Glutamatergic neuron (in vitro differentiated cells): ENCODE data around the gene CENPI. TPM values are rescaled to one million over a fixed set of nuclear protein-coding genes. Genes with fewer than 3 reads are reported as not detected.
"Not testable (repeated sequence)": the region's sequence is repeated elsewhere in the genome, so short reads cannot be mapped to it uniquely, and the experiment has no call there.

Source experiments
- DNase-seq: peaks from one replicate; pipeline ENCODE4 v3.0.0; 2022
- H3K27ac Mint-ChIP-seq: one replicate; pipeline ENCODE4 v1.8.0; 2020; ENCODE audit warnings: mild to moderate bottlenecking, mixed read lengths, inconsistent platforms; ENCODE audit not compliant: unreplicated experiment
- H3K27me3 Mint-ChIP-seq: one replicate; pipeline ENCODE4 v1.8.0; 2020; ENCODE audit warnings: mild to moderate bottlenecking, moderate library complexity, mixed read lengths, inconsistent platforms; ENCODE audit not compliant: unreplicated experiment
- H3K36me3 Mint-ChIP-seq: one replicate; pipeline ENCODE4 v1.8.0; 2020; ENCODE audit warnings: mild to moderate bottlenecking, mixed read lengths, inconsistent platforms; ENCODE audit not compliant: unreplicated experiment
- H3K4me1 Mint-ChIP-seq: one replicate; pipeline ENCODE4 v1.8.0; 2020; ENCODE audit warnings: mild to moderate bottlenecking, low read depth, mixed read lengths, inconsistent platforms; ENCODE audit not compliant: unreplicated experiment
- H3K4me3 Mint-ChIP-seq: one replicate; pipeline ENCODE4 v1.8.0; 2020; ENCODE audit warnings: mild to moderate bottlenecking, mixed read lengths, inconsistent platforms; ENCODE audit not compliant: unreplicated experiment
- H3K9me3 Mint-ChIP-seq: one replicate; pipeline ENCODE4 v1.8.0; 2020; ENCODE audit warnings: mild to moderate bottlenecking, moderate library complexity, mixed read lengths, inconsistent platforms; ENCODE audit not compliant: unreplicated experiment
- long read RNA-seq: library from polyadenylated mRNA; unstranded; transcript quantifications from one replicate; pipeline ENCODE4 v2.0.0, GENCODE V29; 2020; ENCODE audit not compliant: unreplicated experiment
- total RNA-seq: library from RNA; stranded (reverse); fragmentation: NEBNext Ultra II Directional; extraction: Animal tissue kit (Norgen Biotek cat#: 25700); gene quantifications from one replicate; pipeline ENCODE4 v1.2.1, GENCODE V29; 2021; ENCODE audit not compliant: unreplicated experiment
- TF ChIP-seq, protein P1 (sequence below): fragments of 200-600 bp; sonication (generic); IDR thresholded peaks from one replicate; pipeline ENCODE4 v1.5.0; 2021; ENCODE audit not compliant: partially characterized antibody, unreplicated experiment

Gene CENPI, protein sequence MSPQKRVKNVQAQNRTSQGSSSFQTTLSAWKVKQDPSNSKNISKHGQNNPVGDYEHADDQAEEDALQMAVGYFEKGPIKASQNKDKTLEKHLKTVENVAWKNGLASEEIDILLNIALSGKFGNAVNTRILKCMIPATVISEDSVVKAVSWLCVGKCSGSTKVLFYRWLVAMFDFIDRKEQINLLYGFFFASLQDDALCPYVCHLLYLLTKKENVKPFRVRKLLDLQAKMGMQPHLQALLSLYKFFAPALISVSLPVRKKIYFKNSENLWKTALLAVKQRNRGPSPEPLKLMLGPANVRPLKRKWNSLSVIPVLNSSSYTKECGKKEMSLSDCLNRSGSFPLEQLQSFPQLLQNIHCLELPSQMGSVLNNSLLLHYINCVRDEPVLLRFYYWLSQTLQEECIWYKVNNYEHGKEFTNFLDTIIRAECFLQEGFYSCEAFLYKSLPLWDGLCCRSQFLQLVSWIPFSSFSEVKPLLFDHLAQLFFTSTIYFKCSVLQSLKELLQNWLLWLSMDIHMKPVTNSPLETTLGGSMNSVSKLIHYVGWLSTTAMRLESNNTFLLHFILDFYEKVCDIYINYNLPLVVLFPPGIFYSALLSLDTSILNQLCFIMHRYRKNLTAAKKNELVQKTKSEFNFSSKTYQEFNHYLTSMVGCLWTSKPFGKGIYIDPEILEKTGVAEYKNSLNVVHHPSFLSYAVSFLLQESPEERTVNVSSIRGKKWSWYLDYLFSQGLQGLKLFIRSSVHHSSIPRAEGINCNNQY
- total RNA-seq, result 10.2 TPM
- long read RNA-seq, result 0 reads

DNA sequence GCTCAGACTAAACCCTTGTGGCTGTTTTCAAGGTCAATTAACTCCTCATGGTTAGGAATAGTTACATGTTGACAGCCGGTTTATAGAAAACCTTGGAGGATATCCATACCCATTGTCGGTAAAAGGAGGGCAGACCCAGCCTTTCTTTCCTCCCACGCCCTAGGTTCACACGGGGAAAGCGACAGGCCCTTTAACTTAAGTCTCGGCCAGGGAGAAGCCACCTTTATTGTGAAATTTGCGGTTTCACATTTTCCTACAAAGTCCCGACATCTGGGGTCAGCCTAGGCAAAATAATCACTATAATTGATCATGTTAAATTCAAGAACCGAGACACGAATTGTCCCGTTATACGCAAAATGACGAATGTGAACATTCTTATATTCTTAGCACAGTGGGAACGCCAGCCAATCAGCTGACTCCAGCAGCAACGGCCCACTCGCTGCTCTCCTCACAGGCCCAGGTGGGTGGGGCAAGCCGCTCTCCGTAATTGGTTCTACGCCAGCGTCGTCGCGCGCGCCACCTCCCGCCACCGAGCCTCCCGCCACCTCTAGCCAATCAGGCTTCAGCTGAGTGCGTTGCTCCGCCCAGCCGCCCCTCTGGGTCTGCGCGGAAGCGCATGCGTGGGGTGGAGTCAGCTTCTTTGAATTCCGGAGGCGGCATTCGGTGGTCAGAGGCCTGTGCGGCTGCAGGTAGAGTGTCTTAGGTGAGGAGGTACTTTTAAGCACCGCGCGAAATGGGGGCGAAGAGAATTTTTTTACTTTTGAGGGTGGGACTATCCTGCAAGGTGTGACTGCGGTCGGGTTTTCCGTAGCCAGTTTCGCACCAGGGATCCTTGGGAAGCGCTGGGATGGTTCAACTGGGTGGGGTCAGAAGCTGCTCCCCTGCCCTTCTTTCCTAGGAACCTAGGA lies at the start of gene CENPI:
Gene CENPI (plus strand): TSS at position 659 of the 908 bp plus-strand sequence. CDS start 2,867 bp downstream, outside the sequence.
- TF ChIP-seq, protein P1, sequence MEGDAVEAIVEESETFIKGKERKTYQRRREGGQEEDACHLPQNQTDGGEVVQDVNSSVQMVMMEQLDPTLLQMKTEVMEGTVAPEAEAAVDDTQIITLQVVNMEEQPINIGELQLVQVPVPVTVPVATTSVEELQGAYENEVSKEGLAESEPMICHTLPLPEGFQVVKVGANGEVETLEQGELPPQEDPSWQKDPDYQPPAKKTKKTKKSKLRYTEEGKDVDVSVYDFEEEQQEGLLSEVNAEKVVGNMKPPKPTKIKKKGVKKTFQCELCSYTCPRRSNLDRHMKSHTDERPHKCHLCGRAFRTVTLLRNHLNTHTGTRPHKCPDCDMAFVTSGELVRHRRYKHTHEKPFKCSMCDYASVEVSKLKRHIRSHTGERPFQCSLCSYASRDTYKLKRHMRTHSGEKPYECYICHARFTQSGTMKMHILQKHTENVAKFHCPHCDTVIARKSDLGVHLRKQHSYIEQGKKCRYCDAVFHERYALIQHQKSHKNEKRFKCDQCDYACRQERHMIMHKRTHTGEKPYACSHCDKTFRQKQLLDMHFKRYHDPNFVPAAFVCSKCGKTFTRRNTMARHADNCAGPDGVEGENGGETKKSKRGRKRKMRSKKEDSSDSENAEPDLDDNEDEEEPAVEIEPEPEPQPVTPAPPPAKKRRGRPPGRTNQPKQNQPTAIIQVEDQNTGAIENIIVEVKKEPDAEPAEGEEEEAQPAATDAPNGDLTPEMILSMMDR, result no peak
- peak within 1 kb of the TSS; percentile 96 for H3K4me3 Mint-ChIP-seq
- H3K36me3 Mint-ChIP-seq, result no peaks in the 10 kb centered on the region
- peak within 1 kb of the TSS; percentile 84 for H3K27ac Mint-ChIP-seq
- peaks cover 2% of the 10 kb centered on the region for H3K4me1 Mint-ChIP-seq
- peaks cover 2% of the 10 kb centered on the region for H3K9me3 Mint-ChIP-seq
- H3K27me3 Mint-ChIP-seq, result no peaks in the 10 kb centered on the region
- DNase-seq, result peak; percentile 91

DNA sequence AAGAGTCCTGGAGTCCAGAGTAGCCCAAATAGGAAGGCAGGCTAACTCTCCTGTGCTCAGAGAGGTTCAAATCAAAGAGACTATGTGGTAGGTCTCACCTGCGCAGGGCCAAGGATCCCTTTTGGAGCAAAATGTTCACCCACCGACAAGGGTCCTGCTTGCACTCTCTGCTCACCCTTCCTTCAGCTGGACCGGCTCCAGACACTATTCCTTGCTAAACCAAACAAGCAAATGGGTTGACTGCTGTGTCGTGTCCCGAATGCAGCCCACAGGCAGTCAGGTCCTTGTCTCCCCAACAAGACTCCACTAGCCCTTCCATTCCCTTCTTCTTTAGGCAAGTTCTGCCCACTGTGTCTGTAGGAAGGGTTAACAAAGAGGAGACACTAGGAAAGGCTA lies 46.9 kb upstream of the CENPI start:
- no peak for DNase-seq
- Mint-ChIP-seq H3K9me3 (no peaks in the 10 kb centered on the region), H3K4me1 (no peaks in the 10 kb centered on the region)

DNA sequence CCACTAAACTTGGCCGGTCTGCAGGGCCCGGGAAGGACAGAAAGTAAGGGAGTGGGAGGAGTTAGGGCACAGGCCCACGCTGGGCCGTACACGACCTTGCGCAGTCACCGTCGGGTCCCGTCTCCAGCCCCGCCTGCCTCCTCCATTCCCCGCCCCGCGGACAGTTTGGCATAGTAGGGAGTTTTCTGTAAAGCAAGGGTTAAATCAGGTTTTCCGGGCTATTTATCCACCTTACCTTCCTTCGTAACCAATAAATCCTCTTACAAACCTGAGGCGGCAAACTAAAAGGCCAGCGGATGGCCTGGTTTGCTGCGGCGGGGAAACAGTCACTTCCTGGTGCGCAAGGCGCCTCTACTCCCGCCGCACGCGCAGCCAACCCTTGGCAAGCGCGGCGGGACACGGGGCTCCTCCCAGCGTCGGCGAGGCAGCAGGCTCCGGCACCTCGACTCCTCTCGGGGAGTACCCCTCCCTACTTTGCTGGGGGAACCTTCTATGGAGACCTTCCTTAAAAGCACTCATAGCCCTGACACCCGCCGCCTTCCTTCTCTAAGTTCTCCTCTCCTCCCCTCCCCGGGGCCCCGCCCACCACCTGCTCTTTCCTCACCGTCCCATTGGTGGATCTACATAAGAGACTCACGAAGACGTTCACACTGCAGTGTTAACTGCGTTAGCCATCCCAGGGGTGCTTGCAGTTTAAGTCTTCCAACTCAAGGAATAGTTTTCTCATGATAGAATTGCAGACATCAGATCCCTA lies 46.3 kb upstream of the CENPI start, which contains the start of gene TRMT2B:
Gene TRMT2B (minus strand): TSS at position 563 of the 754 bp plus-strand sequence. CDS start 9,822 bp downstream, outside the sequence.
- Mint-ChIP-seq H3K27me3 (no peaks in the 10 kb centered on the region), H3K36me3 (no peaks in the 10 kb centered on the region), H3K27ac (no peak within 1 kb of the TSS), H3K9me3 (no peaks in the 10 kb centered on the region), H3K4me3 (peak within 1 kb of the TSS; percentile 87), H3K4me1 (no peaks in the 10 kb centered on the region)
- TF ChIP-seq, protein P1, result no peak
- DNase-seq, result peak; percentile 65

More for the DNA sequence above, 46.9 kb upstream of the CENPI start:
- Mint-ChIP-seq H3K27ac (no peak overlapping the region), H3K27me3 (no peaks in the 10 kb centered on the region), H3K4me3 (peak overlapping the region; percentile 87), H3K36me3 (no peaks in the 10 kb centered on the region)
- TF ChIP-seq, protein P1, result no peak

DNA sequence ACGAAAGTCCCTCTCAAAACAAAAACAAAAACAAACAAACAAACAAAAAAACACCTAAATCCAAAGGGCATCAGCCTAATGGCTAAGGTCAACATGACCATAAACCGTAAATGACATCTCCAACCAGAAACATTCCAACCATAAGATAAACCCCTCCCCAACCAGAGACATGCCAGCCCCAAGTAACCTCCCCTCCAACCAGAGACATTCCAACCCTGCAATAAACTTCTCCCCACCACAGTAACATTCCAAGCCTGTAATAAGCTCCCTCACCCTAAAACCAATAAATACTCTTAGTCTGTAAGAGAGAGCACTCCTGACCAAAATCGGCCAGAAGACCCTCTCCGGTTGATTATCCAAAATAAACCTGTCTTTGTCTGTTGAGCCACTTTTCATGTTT lies 41.5 kb upstream of the CENPI start:
- H3K27ac Mint-ChIP-seq, H3K9me3 Mint-ChIP-seq, H3K4me1 Mint-ChIP-seq, DNase-seq, H3K27me3 Mint-ChIP-seq, H3K36me3 Mint-ChIP-seq, H3K4me3 Mint-ChIP-seq: not testable (repeated sequence)
